Keratinocyte (primary cell): ENCODE measurements around the gene PIK3CB.

Experiments used
- CTCF ChIP-seq, 3 experiments: IDR thresholded peaks in 1 of 3; conservative IDR thresholded peaks in 1 of 3; optimal IDR thresholded peaks in 1 of 3; 2 replicates in 2 of 3; 3 replicates in 1 of 3; pipeline versions ENCODE3 to v1.5.1; 2011; ENCODE audit warnings: low read length in 3 of 3, mild to moderate bottlenecking in 3 of 3, moderate library complexity in 2 of 3, control low read depth in 1 of 3, inconsistent platforms in 1 of 3; ENCODE audit not compliant: insufficient read depth in 2 of 3; ENCODE audit errors: extremely low read depth in 1 of 3
- EZH2 ChIP-seq: IDR thresholded peaks from one replicate; pipeline ENCODE4 v1.6.1; 2012; ENCODE audit warnings: inconsistent platforms, mild to moderate bottlenecking, low read length, moderate library complexity

GRCh38 chr3:138778643-138779042, 56.1 kb downstream of the PIK3CB start:
- TF ChIP-seq CTCF (optimal IDR thresholded peaks at IDR 0.05 in 1 of 3, IDR thresholded peaks at IDR 0.05 in 1 of 3, conservative IDR thresholded peaks at IDR 0.05 in 1 of 3; ENCODE audit: extremely low read depth in 1 of 3, insufficient read depth in 2 of 3, low read length in 3 of 3) (no peak), EZH2 (no peak)
